Ectodermal cell (in vitro differentiated cells): ENCODE results near the gene ZFHX2.
A peak's percentile ranks its signal among the peaks of the same experiment; 100 is the strongest.

Experiments
- H3K27ac ChIP-seq: 2 replicates; pipeline ENCODE4 v1.7.0; 2013; ENCODE audit warnings: mild to moderate bottlenecking, low read depth, low read length; ENCODE audit not compliant: insufficient read depth, poor library complexity, severe bottlenecking
- H3K27me3 ChIP-seq: 2 replicates; pipeline ENCODE4 v1.7.0; 2013; ENCODE audit warnings: mild to moderate bottlenecking, low read length; ENCODE audit not compliant: insufficient read depth, control insufficient read depth, poor library complexity, severe bottlenecking
- H3K36me3 ChIP-seq: one replicate; pipeline ENCODE4 v1.7.0; 2013; ENCODE audit warnings: low read length; ENCODE audit not compliant: control insufficient read depth, insufficient read depth
- H3K4me1 ChIP-seq: one replicate; pipeline ENCODE4 v1.7.0; 2013; ENCODE audit warnings: low read length; ENCODE audit not compliant: control insufficient read depth, insufficient read depth
- H3K4me3 ChIP-seq: 2 replicates; pipeline ENCODE4 v1.7.0; 2013; ENCODE audit warnings: low read depth, low read length, control low read depth; ENCODE audit not compliant: insufficient read depth
- H3K9me3 ChIP-seq: 2 replicates; pipeline ENCODE4 v1.7.0; 2013; ENCODE audit warnings: mild to moderate bottlenecking, low read length, moderate library complexity; ENCODE audit not compliant: control insufficient read depth
- WGBS, 2 experiments: methylation state at CpG; one replicate each; pipeline ENCODE4 v1.1.7; 2013; ENCODE audit warnings: missing lambda C conversion rate in 2 of 2; 5-methylcytosine and 5-hydroxymethylcytosine counted together

The ZFHX2 gene

DNA sequence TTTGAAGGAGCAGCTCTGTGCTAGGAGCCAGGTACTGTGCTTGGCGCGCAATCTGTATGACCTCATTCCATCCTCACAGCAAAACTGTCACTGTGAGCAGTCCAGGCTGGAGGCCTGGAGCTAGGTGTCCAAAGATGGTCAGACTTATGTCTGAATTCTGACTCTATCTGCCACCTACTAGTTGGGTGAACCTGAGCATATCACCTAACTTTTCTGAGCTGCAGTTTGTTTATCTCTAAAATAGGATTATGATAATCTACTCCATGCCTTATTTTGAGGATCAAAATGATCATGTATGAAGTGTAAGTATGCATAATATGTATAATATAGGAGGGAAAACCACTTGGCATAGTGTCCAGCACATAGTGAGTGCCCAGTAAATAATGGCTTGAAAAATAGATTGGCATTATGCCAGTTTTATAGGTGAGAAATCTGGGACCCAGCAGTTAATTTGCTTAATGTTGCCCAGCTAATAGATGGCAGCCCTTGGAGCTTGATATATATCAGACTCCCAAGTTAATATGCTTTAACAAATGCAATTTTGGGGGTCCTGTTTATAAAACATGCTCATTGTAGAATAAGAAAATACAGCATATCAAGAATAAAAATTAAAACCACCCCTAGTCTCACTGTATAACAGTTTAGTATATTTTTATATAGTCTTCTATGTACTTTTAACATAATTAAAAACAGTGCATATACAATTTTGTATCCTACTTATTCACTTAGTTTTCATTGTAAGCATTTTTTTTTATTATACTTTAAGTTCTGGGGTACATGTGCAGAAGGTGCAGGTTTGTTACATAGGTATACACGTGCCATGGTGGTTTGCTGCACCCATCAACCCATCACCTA lies 31.6 kb upstream of the ZFHX2 start:
- Histone ChIP-seq H3K27ac (no peak overlapping the region), H3K9me3 (no peaks in the 10 kb centered on the region), H3K36me3 (no peaks in the 10 kb centered on the region), H3K4me1 (peaks cover 9% of the 10 kb centered on the region), H3K27me3 (peaks cover 6% of the 10 kb centered on the region), H3K4me3 (no peak overlapping the region)
- WGBS, 2 experiments, result 89 to 91% methylated on average over 3 of the region's 3 CpGs

- WGBS, 2 experiments, result 88 to 94% methylated on average over 6 to 7 of the region's 8 CpGs
- Histone ChIP-seq H3K27me3 (peaks cover 29% of the 10 kb centered on the region), H3K4me1 (peaks cover 15% of the 10 kb centered on the region), H3K27ac (no peak overlapping the region), H3K9me3 (no peaks in the 10 kb centered on the region), H3K4me3 (no peak overlapping the region), H3K36me3 (no peaks in the 10 kb centered on the region)
These were observed 29.4 kb upstream of the ZFHX2 start for GRCh38 chr14:23580948-23581281.

DNA sequence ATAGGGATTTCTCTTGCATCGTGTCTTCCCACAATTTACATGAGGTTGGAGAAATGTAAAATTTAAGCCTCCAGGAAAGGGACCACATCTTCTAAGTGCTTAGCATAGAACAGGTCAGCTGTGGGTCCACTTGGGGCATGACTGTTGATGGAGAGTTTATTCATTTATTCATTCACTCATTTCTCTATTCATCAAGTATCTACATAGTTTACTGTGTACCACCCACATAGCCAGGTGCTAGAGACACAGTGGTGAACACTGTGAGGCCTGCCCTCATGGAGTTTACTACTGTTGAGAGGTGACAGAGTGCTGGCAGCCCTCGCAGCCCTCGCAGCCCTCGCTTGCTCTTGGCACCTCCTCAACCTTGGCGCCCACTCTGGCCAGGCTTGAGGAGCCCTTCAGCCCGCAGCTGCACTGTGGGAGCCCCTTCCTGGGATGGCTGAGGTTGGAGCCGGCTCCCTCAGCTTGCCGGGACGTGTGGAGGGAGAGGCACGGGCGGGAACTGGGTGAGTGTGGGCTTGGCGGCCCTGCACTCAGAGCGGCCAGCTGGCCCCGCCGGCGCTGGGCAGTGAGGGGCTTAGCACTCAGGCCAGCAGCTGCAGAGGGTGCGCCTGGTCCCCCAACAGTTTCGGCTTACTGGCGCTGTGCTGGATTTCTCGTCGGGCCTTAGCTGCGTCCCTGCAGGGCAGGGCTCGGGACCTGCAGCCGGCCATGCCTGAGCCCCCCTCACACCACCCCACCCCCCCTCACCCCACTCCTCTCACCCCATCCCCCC lies 28.8 kb upstream of the ZFHX2 start:
- peaks cover 34% of the 10 kb centered on the region for H3K27me3 ChIP-seq
- H3K9me3 ChIP-seq, result no peaks in the 10 kb centered on the region
- 92 to 93% methylated on average over 24 of the region's 24 CpGs for WGBS, 2 experiments
- no peak overlapping the region for H3K4me3 ChIP-seq
- peaks cover 15% of the 10 kb centered on the region for H3K4me1 ChIP-seq
- H3K27ac ChIP-seq, result no peak overlapping the region
- H3K36me3 ChIP-seq, result no peaks in the 10 kb centered on the region

DNA sequence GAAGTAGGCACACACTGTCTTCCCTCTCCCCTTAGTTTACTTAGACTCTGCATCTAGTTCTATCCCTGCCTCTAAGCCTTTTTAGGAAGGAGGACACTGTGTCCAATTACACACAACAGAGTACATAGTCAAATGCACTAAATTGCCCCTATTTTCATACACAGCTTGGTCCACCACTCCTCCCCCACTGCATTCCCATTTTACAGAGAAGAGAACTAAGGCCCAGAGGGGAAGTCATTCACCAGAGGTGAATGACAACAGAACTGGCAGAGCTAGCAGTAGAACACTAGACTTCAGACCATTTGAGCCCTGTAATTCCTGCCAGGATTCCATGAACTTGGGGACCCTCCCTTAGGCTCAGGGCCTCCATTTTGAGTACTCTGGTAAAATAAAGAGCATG lies 28.2 kb upstream of the ZFHX2 start:
- Histone ChIP-seq H3K4me1 (peaks cover 15% of the 10 kb centered on the region), H3K36me3 (no peaks in the 10 kb centered on the region), H3K9me3 (no peaks in the 10 kb centered on the region), H3K27ac (no peak overlapping the region), H3K4me3 (no peak overlapping the region), H3K27me3 (peaks cover 38% of the 10 kb centered on the region)

DNA sequence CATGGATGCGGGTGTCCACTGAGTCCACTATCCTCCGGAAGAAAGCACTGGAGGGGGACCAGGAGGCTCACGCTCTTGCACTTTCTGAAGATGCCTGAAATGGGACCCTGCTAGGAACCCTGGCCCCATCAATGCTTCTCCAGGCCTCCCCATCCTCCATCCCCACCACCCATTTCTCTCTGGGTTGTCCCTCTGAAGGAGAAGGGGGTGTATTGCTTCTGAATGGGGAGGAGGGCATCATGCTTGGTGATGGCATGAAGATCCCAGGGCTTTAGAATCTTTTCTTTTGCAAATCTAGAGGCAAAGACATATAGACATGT lies 27.7 kb upstream of the ZFHX2 start:
- H3K27ac ChIP-seq, result no peak overlapping the region
- H3K36me3 ChIP-seq, result no peaks in the 10 kb centered on the region
- peaks cover 38% of the 10 kb centered on the region for H3K27me3 ChIP-seq
- H3K9me3 ChIP-seq, result no peaks in the 10 kb centered on the region
- peaks cover 15% of the 10 kb centered on the region for H3K4me1 ChIP-seq
- no peak overlapping the region for H3K4me3 ChIP-seq
- 77 to 80% methylated on average over 3 of the region's 3 CpGs for WGBS, 2 experiments

GRCh38 chr14:23578560-23579310 lies 27.2 kb upstream of the ZFHX2 start, which contains the start of gene JPH4:
Gene JPH4, minus strand, starts transcription at chr14:23578790. Its CDS starts 1,337 bp downstream, at chr14:23577453.
- Histone ChIP-seq H3K9me3 (no peaks in the 10 kb centered on the region), H3K4me1 (peaks cover 15% of the 10 kb centered on the region), H3K4me3 (peak within 1 kb of the TSS; percentile 51), H3K27me3 (peaks cover 38% of the 10 kb centered on the region), H3K27ac (no peak within 1 kb of the TSS), H3K36me3 (no peaks in the 10 kb centered on the region)
- WGBS, 2 experiments, result 7% methylated on average over 18 of the region's 18 CpGs

GRCh38 chr14:23577710-23578392 lies 26.3 kb upstream of the ZFHX2 start:
- Histone ChIP-seq H3K27ac (no peak overlapping the region), H3K27me3 (peaks cover 38% of the 10 kb centered on the region), H3K9me3 (no peaks in the 10 kb centered on the region), H3K36me3 (no peaks in the 10 kb centered on the region), H3K4me1 (peaks cover 15% of the 10 kb centered on the region), H3K4me3 (peak overlapping the region; percentile 51)
- WGBS, 2 experiments, result 2% methylated on average over 19 to 24 of the region's 24 CpGs

- Histone ChIP-seq H3K9me3 (no peaks in the 10 kb centered on the region), H3K36me3 (no peaks in the 10 kb centered on the region), H3K4me1 (peaks cover 15% of the 10 kb centered on the region), H3K4me3 (peak overlapping the region; percentile 51), H3K27ac (no peak overlapping the region), H3K27me3 (peaks cover 38% of the 10 kb centered on the region)
- 2% methylated on average over 67 of the region's 67 CpGs for WGBS, 2 experiments
These were observed 25.6 kb upstream of the ZFHX2 start for GRCh38 chr14:23577004-23577681.

GRCh38 chr14:23573384-23574015 lies 21.9 kb upstream of the ZFHX2 start:
- 89 to 90% methylated on average over 5 of the region's 5 CpGs for WGBS, 2 experiments
- H3K4me3 ChIP-seq, result no peak overlapping the region
- peaks cover 35% of the 10 kb centered on the region for H3K27me3 ChIP-seq
- peaks cover 19% of the 10 kb centered on the region for H3K4me1 ChIP-seq
- H3K27ac ChIP-seq, result no peak overlapping the region
- H3K36me3 ChIP-seq, result no peaks in the 10 kb centered on the region
- no peaks in the 10 kb centered on the region for H3K9me3 ChIP-seq
